ENCODE data around the gene MGAT1. TPM values are rescaled to one million over a fixed set of nuclear protein-coding genes. Genes with fewer than 3 reads are reported as not detected.

Gene MGAT1
- 67.1 TPM for polyA plus RNA-seq (2012; ENCODE audit: low read depth, missing spikeins)

DNA sequence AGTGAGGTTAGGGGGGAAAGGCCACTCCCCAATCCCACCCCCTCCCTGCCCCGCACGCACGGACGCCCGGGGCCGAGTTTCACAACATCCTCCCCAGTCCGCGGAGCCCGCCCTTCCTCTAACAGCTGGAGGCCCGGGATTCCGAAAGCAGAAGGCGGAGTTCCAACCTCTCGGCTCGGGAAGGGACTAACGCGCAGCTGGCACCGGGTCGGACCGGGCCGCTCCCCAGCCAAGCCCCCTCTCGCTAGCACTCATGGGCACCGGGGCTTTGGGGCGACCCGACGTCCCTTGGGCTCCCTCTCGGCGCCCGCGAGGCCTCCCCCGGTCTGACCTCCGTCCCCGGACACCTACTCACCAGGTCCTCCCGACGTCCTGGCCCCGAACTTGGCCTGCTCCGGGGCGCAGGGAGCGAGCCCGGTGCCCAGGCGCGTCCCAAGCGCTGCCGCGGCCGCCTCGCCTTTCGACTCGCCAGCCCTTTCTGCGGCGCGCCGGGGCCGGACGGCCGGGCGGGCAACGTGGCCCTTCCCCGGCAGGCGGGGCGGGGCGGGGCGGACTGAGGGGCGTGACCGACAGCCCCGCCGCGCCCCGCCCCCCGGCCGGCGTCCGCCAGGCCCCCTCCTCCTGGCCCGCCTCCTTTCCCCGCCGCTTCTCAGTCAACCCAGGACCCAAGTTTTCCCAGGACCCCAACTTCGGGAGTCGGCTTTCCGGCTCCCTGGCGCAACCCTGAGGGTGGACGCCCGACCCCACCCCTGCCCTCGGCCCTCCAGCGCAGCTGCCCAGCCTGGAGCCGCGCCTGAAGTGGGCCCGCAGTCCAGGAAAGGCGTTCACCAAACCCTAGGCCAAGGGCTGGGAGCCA, at the start of gene MGAT1:
MGAT1 (minus strand) TSS at position 482 of the 856 bp plus-strand sequence. CDS start 9,835 bp downstream, outside the sequence.
- FAIRE-seq, result peak; percentile 54
- TF ChIP-seq POU2F2 (IDR thresholded peaks at IDR 0.05; ENCODE audit: low read depth, low read length) (peak; percentile 10; the same call in 1 of the 2 replicates), SPI1 (IDR thresholded peaks at IDR 0.05; ENCODE audit: low read depth, low read length) (no peak), POLR2AphosphoS5 (IDR thresholded peaks at IDR 0.05; ENCODE audit: low read depth, low read length) (no peak), POLR2A (IDR thresholded peaks at IDR 0.05; ENCODE audit: low read depth, low read length) (peak; percentile 46; the same call in 1 of the 2 replicates), TAF1 (IDR thresholded peaks at IDR 0.05; ENCODE audit: low read depth, low read length) (peak; percentile 60), PAX5 (IDR thresholded peaks at IDR 0.05; ENCODE audit: insufficient read depth, low read length, severe bottlenecking) (no peak)

DNA sequence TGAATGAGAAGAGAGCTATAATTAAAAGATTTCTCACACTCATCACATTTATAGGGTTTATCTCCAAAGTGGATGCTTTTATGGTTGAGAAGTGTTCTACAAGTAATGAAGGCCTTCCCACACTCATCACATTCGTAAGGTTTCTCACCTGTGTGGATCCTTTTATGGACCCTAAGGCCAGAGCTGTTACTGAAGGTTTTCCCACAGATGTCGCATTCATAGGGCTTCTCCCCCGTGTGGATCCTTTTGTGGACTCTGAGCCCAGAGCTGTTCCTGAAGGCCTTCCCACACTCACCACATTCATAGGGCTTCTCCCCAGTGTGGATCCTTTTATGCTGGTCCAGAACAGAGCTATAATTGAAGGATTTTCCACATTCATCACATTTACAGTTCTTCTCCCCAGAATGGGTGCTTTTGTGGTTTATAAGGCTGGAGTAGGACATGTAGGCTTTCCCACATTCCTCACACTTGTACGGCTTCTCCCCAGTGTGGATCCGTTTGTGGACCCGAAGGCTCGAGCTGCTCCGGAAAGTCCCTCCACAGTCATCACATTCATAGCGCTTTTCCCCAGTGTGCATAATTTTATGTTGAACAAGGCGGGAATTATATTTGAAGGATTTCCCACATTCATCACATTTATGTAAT, 48.0 kb upstream of the MGAT1 start:
- FAIRE-seq, result no peak
- TF ChIP-seq POU2F2 (IDR thresholded peaks at IDR 0.05; ENCODE audit: low read depth, low read length) (no peak), POLR2AphosphoS5 (IDR thresholded peaks at IDR 0.05; ENCODE audit: low read depth, low read length) (no peak), SPI1 (IDR thresholded peaks at IDR 0.05; ENCODE audit: low read depth, low read length) (no peak), PAX5 (IDR thresholded peaks at IDR 0.05; ENCODE audit: insufficient read depth, low read length, severe bottlenecking) (no peak), POLR2A (IDR thresholded peaks at IDR 0.05; ENCODE audit: low read depth, low read length) (no peak), TAF1 (IDR thresholded peaks at IDR 0.05; ENCODE audit: low read depth, low read length) (no peak)

More for the DNA sequence above, at the start of gene MGAT1:
- DNase-seq (ENCODE audit: insufficient read length, low spot score), result peak; percentile 89

DNA sequence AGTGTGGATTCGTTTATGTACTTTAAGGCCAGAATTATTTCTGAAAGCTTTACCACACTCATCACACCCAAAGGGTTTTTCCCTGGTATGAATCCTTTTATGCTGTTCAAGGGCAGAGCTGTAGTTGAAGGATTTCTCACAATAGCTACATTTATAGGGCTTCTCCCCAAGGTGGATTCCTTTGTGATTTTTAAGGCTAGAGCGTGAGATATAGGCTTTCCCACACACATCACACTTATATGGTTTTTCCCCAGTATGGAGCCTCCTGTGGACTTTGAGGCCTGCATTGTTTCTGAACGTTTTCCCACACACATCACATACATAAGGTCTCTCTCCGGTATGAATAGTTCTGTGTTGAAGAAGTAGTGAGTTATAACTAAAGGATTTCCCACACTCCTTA, 47.2 kb upstream of the MGAT1 start:
- no peak for TF ChIP-seq SPI1 (IDR thresholded peaks at IDR 0.05; ENCODE audit: low read depth, low read length)
- TF ChIP-seq POLR2AphosphoS5 (IDR thresholded peaks at IDR 0.05; ENCODE audit: low read depth, low read length), result no peak
- TF ChIP-seq PAX5 (IDR thresholded peaks at IDR 0.05; ENCODE audit: insufficient read depth, low read length, severe bottlenecking), result no peak
- no peak for TF ChIP-seq POLR2A (IDR thresholded peaks at IDR 0.05; ENCODE audit: low read depth, low read length)
- TF ChIP-seq POU2F2 (IDR thresholded peaks at IDR 0.05; ENCODE audit: low read depth, low read length), result no peak
- no peak for TF ChIP-seq TAF1 (IDR thresholded peaks at IDR 0.05; ENCODE audit: low read depth, low read length)

More for the DNA sequence above, 48.0 kb upstream of the MGAT1 start:
- no peak for DNase-seq (ENCODE audit: insufficient read length, low spot score)

DNA sequence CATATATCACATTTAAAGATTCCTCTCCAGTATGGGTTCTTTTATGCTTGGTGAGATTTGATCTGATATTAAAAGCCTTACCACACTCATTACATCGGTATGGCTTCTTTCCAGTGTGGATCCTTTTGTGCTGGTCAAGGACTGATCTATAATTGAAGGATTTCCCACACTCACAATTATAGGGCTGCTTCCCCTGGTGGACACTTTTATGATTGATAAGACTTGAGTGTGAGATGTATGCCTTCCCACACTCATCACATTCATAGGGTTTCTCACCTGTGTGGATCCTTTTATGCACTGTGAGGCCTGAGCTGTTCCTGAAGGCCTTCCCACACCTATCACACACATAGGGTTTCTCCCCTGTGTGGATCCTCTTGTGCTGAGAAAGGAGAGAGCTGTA, 46.3 kb upstream of the MGAT1 start:
- no peak for TF ChIP-seq POLR2AphosphoS5 (IDR thresholded peaks at IDR 0.05; ENCODE audit: low read depth, low read length)
- no peak for TF ChIP-seq PAX5 (IDR thresholded peaks at IDR 0.05; ENCODE audit: insufficient read depth, low read length, severe bottlenecking)
- TF ChIP-seq SPI1 (IDR thresholded peaks at IDR 0.05; ENCODE audit: low read depth, low read length), result no peak
- no peak for TF ChIP-seq POLR2A (IDR thresholded peaks at IDR 0.05; ENCODE audit: low read depth, low read length)
- TF ChIP-seq POU2F2 (IDR thresholded peaks at IDR 0.05; ENCODE audit: low read depth, low read length), result no peak
- no peak for TF ChIP-seq TAF1 (IDR thresholded peaks at IDR 0.05; ENCODE audit: low read depth, low read length)
- FAIRE-seq, result no peak
- DNase-seq (ENCODE audit: insufficient read length, low spot score), result no peak

More for the DNA sequence above, 47.2 kb upstream of the MGAT1 start:
- FAIRE-seq (no peak), DNase-seq (ENCODE audit: insufficient read length, low spot score) (no peak)

DNA sequence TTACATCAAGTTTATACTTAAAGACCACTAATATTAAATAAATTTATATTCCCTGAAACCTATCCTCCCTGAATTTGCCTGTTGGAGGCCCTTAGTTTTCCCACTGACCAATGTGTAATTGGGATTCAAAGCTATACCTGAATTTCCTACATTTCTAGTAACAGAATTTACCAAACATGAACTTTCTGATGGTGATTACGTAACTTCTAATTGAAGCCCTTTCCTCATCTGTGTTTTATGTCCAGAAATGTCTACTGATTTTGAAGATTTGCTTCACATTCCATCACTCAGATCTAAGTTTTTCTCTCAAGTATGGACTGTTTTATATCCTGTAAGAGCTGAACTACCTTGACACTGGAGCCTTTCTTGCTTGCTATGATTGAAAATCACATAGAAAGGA, 45.7 kb upstream of the MGAT1 start:
- DNase-seq (ENCODE audit: insufficient read length, low spot score), result no peak
- TF ChIP-seq SPI1 (IDR thresholded peaks at IDR 0.05; ENCODE audit: low read depth, low read length), result no peak
- TF ChIP-seq POLR2AphosphoS5 (IDR thresholded peaks at IDR 0.05; ENCODE audit: low read depth, low read length), result no peak
- no peak for TF ChIP-seq PAX5 (IDR thresholded peaks at IDR 0.05; ENCODE audit: insufficient read depth, low read length, severe bottlenecking)
- TF ChIP-seq TAF1 (IDR thresholded peaks at IDR 0.05; ENCODE audit: low read depth, low read length), result no peak
- no peak for TF ChIP-seq POU2F2 (IDR thresholded peaks at IDR 0.05; ENCODE audit: low read depth, low read length)
- TF ChIP-seq POLR2A (IDR thresholded peaks at IDR 0.05; ENCODE audit: low read depth, low read length), result no peak
- no peak for FAIRE-seq

DNA sequence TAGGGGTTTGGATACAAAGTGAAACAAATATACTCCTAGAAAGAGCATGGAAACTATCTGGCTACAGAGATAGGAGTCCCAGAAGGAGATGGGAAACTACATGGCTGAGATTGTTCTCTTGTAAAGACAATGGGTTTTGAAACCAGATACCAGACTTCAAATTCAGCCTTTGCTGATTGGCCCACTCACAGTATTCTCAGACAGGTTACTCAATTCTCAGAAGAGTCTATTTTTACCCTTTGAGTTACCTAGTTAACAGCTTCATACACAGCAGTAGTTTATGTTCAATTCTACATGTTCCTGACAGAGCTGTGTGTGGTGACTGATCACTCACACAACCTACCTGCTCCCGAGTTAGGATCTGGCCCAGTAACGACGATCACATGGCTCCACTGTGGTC, 44.4 kb upstream of the MGAT1 start:
- FAIRE-seq (peak; percentile 9), DNase-seq (ENCODE audit: insufficient read length, low spot score) (no peak)
- TF ChIP-seq PAX5 (IDR thresholded peaks at IDR 0.05; ENCODE audit: insufficient read depth, low read length, severe bottlenecking), result no peak
- no peak for TF ChIP-seq TAF1 (IDR thresholded peaks at IDR 0.05; ENCODE audit: low read depth, low read length)
- TF ChIP-seq POLR2A (IDR thresholded peaks at IDR 0.05; ENCODE audit: low read depth, low read length), result no peak
- no peak for TF ChIP-seq POLR2AphosphoS5 (IDR thresholded peaks at IDR 0.05; ENCODE audit: low read depth, low read length)
- TF ChIP-seq SPI1 (IDR thresholded peaks at IDR 0.05; ENCODE audit: low read depth, low read length), result no peak
- no peak for TF ChIP-seq POU2F2 (IDR thresholded peaks at IDR 0.05; ENCODE audit: low read depth, low read length)

DNA sequence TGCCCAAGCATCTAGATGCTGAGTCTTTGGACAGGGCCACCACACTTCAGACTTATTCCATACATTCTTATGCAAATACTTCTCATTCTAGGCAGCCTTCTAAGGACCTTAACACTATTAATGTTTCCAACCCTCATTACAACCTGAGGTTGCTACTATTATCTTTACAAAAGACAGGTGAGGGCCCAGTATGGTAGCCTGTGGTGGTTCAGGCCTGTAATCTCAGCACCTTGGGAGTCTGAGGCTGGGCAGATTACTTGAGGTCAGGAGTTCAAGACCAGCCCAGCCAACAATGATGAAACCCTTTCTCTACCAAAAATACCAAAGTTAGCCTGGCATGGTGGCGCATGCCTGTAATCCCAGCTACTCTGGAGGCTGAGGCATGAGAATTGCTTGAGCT, 42.3 kb upstream of the MGAT1 start:
- FAIRE-seq (no peak), DNase-seq (ENCODE audit: insufficient read length, low spot score) (no peak)
- TF ChIP-seq SPI1 (IDR thresholded peaks at IDR 0.05; ENCODE audit: low read depth, low read length) (no peak), PAX5 (IDR thresholded peaks at IDR 0.05; ENCODE audit: insufficient read depth, low read length, severe bottlenecking) (no peak), POLR2A (IDR thresholded peaks at IDR 0.05; ENCODE audit: low read depth, low read length) (no peak), POLR2AphosphoS5 (IDR thresholded peaks at IDR 0.05; ENCODE audit: low read depth, low read length) (no peak), POU2F2 (IDR thresholded peaks at IDR 0.05; ENCODE audit: low read depth, low read length) (no peak), TAF1 (IDR thresholded peaks at IDR 0.05; ENCODE audit: low read depth, low read length) (no peak)

DNA sequence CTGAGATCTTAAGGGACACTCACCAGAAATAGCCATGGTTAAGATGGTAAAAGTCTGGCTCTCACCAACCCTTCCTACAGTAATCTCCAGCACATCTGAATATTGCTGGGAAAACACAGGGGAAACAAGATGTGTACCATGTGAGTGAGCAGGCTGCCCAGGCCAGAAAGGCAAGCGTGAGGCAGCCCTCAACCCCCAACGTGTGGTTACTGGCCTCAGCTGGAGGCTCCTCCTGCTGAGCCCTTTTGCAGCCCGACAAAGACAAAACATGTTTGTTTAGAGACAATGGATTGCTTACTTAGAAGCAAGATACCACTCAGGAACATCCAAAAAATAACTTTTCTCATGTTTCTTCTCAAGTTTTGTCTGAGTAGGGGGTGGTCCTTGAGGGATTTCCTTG, 41.8 kb upstream of the MGAT1 start:
- no peak for FAIRE-seq
- no peak for TF ChIP-seq POLR2AphosphoS5 (IDR thresholded peaks at IDR 0.05; ENCODE audit: low read depth, low read length)
- TF ChIP-seq SPI1 (IDR thresholded peaks at IDR 0.05; ENCODE audit: low read depth, low read length), result no peak
- no peak for TF ChIP-seq POU2F2 (IDR thresholded peaks at IDR 0.05; ENCODE audit: low read depth, low read length)
- TF ChIP-seq POLR2A (IDR thresholded peaks at IDR 0.05; ENCODE audit: low read depth, low read length), result no peak
- no peak for TF ChIP-seq TAF1 (IDR thresholded peaks at IDR 0.05; ENCODE audit: low read depth, low read length)
- no peak for TF ChIP-seq PAX5 (IDR thresholded peaks at IDR 0.05; ENCODE audit: insufficient read depth, low read length, severe bottlenecking)
- DNase-seq (ENCODE audit: insufficient read length, low spot score), result no peak

DNA sequence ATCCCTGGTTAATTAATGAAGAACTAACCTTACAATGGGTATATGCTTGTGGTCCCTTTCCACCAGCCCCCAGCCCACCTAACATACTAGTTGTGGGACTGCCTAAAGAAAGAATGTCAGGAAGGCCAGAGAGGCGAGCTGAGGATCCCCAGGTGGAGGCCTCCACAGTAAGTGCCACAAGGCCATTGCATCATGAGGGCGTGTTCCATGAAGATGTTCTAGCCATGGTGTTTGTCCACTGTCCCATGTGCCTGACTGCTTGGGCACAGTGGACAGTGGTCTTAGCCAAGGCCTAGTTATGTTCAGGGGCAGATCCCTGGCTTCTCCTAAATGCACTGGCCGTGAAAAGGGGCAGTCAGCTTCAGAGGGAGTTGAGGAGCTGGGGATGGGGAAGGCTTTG, 37.3 kb upstream of the MGAT1 start:
- no peak for TF ChIP-seq SPI1 (IDR thresholded peaks at IDR 0.05; ENCODE audit: low read depth, low read length)
- TF ChIP-seq PAX5 (IDR thresholded peaks at IDR 0.05; ENCODE audit: insufficient read depth, low read length, severe bottlenecking), result no peak
- no peak for TF ChIP-seq POLR2A (IDR thresholded peaks at IDR 0.05; ENCODE audit: low read depth, low read length)
- no peak for TF ChIP-seq POU2F2 (IDR thresholded peaks at IDR 0.05; ENCODE audit: low read depth, low read length)
- no peak for TF ChIP-seq TAF1 (IDR thresholded peaks at IDR 0.05; ENCODE audit: low read depth, low read length)
- no peak for TF ChIP-seq POLR2AphosphoS5 (IDR thresholded peaks at IDR 0.05; ENCODE audit: low read depth, low read length)
- FAIRE-seq, result no peak
- DNase-seq (ENCODE audit: insufficient read length, low spot score), result no peak
